ENCODE results near the gene TMEM8B. TPM values are rescaled to one million over a fixed set of nuclear protein-coding genes. Genes with fewer than 3 reads are reported as not detected.
"Not testable (repeated sequence)": the region's sequence is repeated elsewhere in the genome, so short reads cannot be mapped to it uniquely, and the experiment has no call there.

The TMEM8B gene
- total RNA-seq, 1 experiment from 2014 or later: 4.6 TPM

DNA sequence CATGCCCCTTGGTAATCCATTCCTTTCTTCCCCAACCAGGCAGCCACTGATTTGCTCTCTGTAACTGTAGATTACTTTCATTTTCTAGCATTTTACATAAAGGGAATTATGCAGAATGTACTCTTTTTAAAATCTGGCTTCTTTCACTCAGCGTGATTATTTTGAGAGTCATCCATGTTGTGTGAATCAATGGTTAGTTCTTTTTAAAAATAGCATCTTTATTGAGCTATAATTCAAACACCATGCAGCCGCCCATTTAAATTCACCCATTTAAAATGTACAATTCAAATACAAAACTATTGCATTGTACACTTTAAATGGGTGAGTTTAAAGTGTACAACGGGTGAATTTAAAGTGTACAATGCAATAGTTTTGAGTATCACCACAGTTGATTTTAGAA lies 43.5 kb downstream of the TMEM8B start:
- CTCF ChIA-PET: interaction anchor here (0.6 to 1.4 kb wide), 2 partner anchors 52 to 82 kb away, joined by 3 to 4 read pairs; no protein-coding TSS in a partner anchor
- Mint-ChIP-seq H3K27me3 (ENCODE audit: insufficient read depth, unreplicated experiment) (peaks cover 20% of the 10 kb centered on the region), H3K36me3 (ENCODE audit: insufficient read depth, unreplicated experiment) (no peaks in the 10 kb centered on the region), H3K4me3 (ENCODE audit: unreplicated experiment) (no peak overlapping the region), H3K4me1 (ENCODE audit: insufficient read depth, unreplicated experiment) (peaks cover 10% of the 10 kb centered on the region), H3K27ac (ENCODE audit: low read depth, unreplicated experiment) (no peak overlapping the region), H3K9me3 (ENCODE audit: unreplicated experiment) (peaks cover 19% of the 10 kb centered on the region)
- BruUV-seq (replicated peaks): no TSS peak
- DNase-seq (ENCODE audit: unreplicated experiment): no peak
- TF ChIP-seq, protein P1, sequence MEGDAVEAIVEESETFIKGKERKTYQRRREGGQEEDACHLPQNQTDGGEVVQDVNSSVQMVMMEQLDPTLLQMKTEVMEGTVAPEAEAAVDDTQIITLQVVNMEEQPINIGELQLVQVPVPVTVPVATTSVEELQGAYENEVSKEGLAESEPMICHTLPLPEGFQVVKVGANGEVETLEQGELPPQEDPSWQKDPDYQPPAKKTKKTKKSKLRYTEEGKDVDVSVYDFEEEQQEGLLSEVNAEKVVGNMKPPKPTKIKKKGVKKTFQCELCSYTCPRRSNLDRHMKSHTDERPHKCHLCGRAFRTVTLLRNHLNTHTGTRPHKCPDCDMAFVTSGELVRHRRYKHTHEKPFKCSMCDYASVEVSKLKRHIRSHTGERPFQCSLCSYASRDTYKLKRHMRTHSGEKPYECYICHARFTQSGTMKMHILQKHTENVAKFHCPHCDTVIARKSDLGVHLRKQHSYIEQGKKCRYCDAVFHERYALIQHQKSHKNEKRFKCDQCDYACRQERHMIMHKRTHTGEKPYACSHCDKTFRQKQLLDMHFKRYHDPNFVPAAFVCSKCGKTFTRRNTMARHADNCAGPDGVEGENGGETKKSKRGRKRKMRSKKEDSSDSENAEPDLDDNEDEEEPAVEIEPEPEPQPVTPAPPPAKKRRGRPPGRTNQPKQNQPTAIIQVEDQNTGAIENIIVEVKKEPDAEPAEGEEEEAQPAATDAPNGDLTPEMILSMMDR (IDR thresholded peaks at IDR 0.05; ENCODE audit: unreplicated experiment): no peak
- intact Hi-C loops (cut with micrococcal nuclease): no loop called here
- POLR2A ChIA-PET: interaction anchor here (0.7 to 1.4 kb wide), 2 partner anchors 11 to 124 kb away, joined by 3 read pairs; no protein-coding TSS in a partner anchor

- peaks cover 3% of the 10 kb centered on the region for H3K9me3 Mint-ChIP-seq (ENCODE audit: unreplicated experiment)
- H3K4me3 Mint-ChIP-seq (ENCODE audit: unreplicated experiment): no peak overlapping the region
- peaks cover 16% of the 10 kb centered on the region for H3K27me3 Mint-ChIP-seq (ENCODE audit: insufficient read depth, unreplicated experiment)
- intact Hi-C loops (cut with micrococcal nuclease): loop anchor here (1.0 to 2.0 kb wide), 5 partner anchors 34 to 146 kb away; partner anchors contain the start of gene HINT2
- TF ChIP-seq, protein P1 (IDR thresholded peaks at IDR 0.05; ENCODE audit: unreplicated experiment): peak; percentile 95
- ChIA-PET CTCF (interaction anchor here (0.5 to 1.7 kb wide), 49 partner anchors 8 to 1406 kb away, joined by 3 to 63 read pairs (median 4); partner anchors contain the start of genes HINT2 and NPR2), POLR2A (interaction anchor here (0.7 to 1.4 kb wide), 10 partner anchors 23 to 186 kb away, joined by 3 to 7 read pairs (median 5); partner anchors contain the start of genes FAM221B, GBA2, HINT2 and HRCT1)
- peak; percentile 80 for DNase-seq (ENCODE audit: unreplicated experiment)
- no peak overlapping the region for H3K27ac Mint-ChIP-seq (ENCODE audit: low read depth, unreplicated experiment)
- no peaks in the 10 kb centered on the region for H3K36me3 Mint-ChIP-seq (ENCODE audit: insufficient read depth, unreplicated experiment)
- peaks cover 6% of the 10 kb centered on the region for H3K4me1 Mint-ChIP-seq (ENCODE audit: insufficient read depth, unreplicated experiment)
- BruUV-seq (replicated peaks): no TSS peak
Observed at GRCh38 chr9:35882263-35882848, 53.3 kb downstream of the TMEM8B start.

- intact Hi-C loops (cut with micrococcal nuclease): loop anchor here (1.0 to 2.0 kb wide), 5 partner anchors 34 to 147 kb away; partner anchors contain the start of gene HINT2
- H3K36me3 Mint-ChIP-seq (ENCODE audit: insufficient read depth, unreplicated experiment): no peaks in the 10 kb centered on the region
- no peaks in the 10 kb centered on the region for H3K9me3 Mint-ChIP-seq (ENCODE audit: unreplicated experiment)
- H3K4me3 Mint-ChIP-seq (ENCODE audit: unreplicated experiment): no peak overlapping the region
- peaks cover 11% of the 10 kb centered on the region for H3K27me3 Mint-ChIP-seq (ENCODE audit: insufficient read depth, unreplicated experiment)
- H3K4me1 Mint-ChIP-seq (ENCODE audit: insufficient read depth, unreplicated experiment): peaks cover 6% of the 10 kb centered on the region
- ChIA-PET CTCF (interaction anchor here (0.8 to 1.7 kb wide), 27 partner anchors 9 to 221 kb away, joined by 3 to 63 read pairs (median 4); partner anchors contain the start of genes HINT2 and NPR2), POLR2A (interaction anchor here (1.3 kb wide), 1 partner anchor 69 kb away, joined by 7 read pairs; the partner anchor contains the start of gene HINT2)
- DNase-seq (ENCODE audit: unreplicated experiment): no peak
- no TSS peak for BruUV-seq (replicated peaks)
- TF ChIP-seq, protein P1 (IDR thresholded peaks at IDR 0.05; ENCODE audit: unreplicated experiment): no peak
- no peak overlapping the region for H3K27ac Mint-ChIP-seq (ENCODE audit: low read depth, unreplicated experiment)
Observed at GRCh38 chr9:35882996-35883395, 54.0 kb downstream of the TMEM8B start.

GRCh38 chr9:35884908-35885307 lies 55.9 kb downstream of the TMEM8B start:
- H3K4me3 Mint-ChIP-seq (ENCODE audit: unreplicated experiment); intact Hi-C loops (cut with micrococcal nuclease); H3K9me3 Mint-ChIP-seq (ENCODE audit: unreplicated experiment); H3K4me1 Mint-ChIP-seq (ENCODE audit: insufficient read depth, unreplicated experiment); DNase-seq (ENCODE audit: unreplicated experiment); H3K27ac Mint-ChIP-seq (ENCODE audit: low read depth, unreplicated experiment); H3K36me3 Mint-ChIP-seq (ENCODE audit: insufficient read depth, unreplicated experiment); POLR2A ChIA-PET; BruUV-seq (replicated peaks): not testable (repeated sequence)
- CTCF ChIA-PET: interaction anchor here (0.9 to 1.2 kb wide), 2 partner anchors 59 to 94 kb away, joined by 3 to 4 read pairs; no protein-coding TSS in a partner anchor
- peaks cover 11% of the 10 kb centered on the region for H3K27me3 Mint-ChIP-seq (ENCODE audit: insufficient read depth, unreplicated experiment)
